ENCODE data around the gene HERPUD2. TPM values are rescaled to one million over a fixed set of nuclear protein-coding genes. Genes with fewer than 3 reads are reported as not detected.
A peak's percentile ranks its signal among the peaks of the same experiment; 100 is the strongest.

The HERPUD2 gene
- total and polyA plus RNA-seq, 7 experiments from 2014 or later: 38.1 to 92.6 (median 68.7) TPM

- Histone ChIP-seq H3K27ac (ENCODE audit: low read depth, low read length) (no peak overlapping the region), H3K27me3 (ENCODE audit: control insufficient read depth in 2 of 2, insufficient read depth in 2 of 2, low read length in 2 of 2) (no peaks in the 10 kb centered on the region), H3K36me3 (ENCODE audit: control insufficient read depth in 2 of 3, insufficient read depth in 3 of 3, low read length in 3 of 3) (peaks cover 0 to 5% (median 0%) of the 10 kb centered on the region in 3 experiments), H3K9me3 (ENCODE audit: control insufficient read depth in 2 of 3, low read length in 3 of 3) (no peaks in the 10 kb centered on the region), H3K4me3 (ENCODE audit: low read length) (no peak overlapping the region), H3K4me1 (ENCODE audit: control insufficient read depth in 2 of 2, insufficient read depth in 2 of 2, low read length in 2 of 2) (peaks cover 0 to 4% of the 10 kb centered on the region in 2 donors)
- DNase-seq: peak; percentile 6 to 47 (median 33)
- ChIA-PET CTCF (interaction anchor here (0.7 to 1.6 kb wide), 6 partner anchors 12 to 282 kb away, joined by 3 to 7 read pairs (median 4); no protein-coding TSS in a partner anchor), POLR2A (interaction anchor here (1.1 kb wide), 1 partner anchor 282 kb away, joined by 4 read pairs; no protein-coding TSS in a partner anchor)
- no peaks in the 10 kb centered on the region for H3K27me3 Mint-ChIP-seq
- intact Hi-C loops (cut with micrococcal nuclease): loop anchor here (1.0 to 10.0 kb wide), 4 partner anchors 199 to 1300 kb away; no protein-coding TSS in a partner anchor
- ATAC-seq: peak; percentile 88
- H3K4me1 Mint-ChIP-seq: peaks cover 2 to 8% (median 5%) of the 10 kb centered on the region in 7 donors
- H3K27ac Mint-ChIP-seq: peak overlapping the region in 1 of 9 donors; percentile 26
- H3K36me3 Mint-ChIP-seq: peaks cover 0 to 11% (median 4%) of the 10 kb centered on the region in 5 donors
- H3K4me3 Mint-ChIP-seq: peak overlapping the region in 5 of 10 donors; percentile 7 to 35 (median 17)
- H3K9me3 Mint-ChIP-seq: no peaks in the 10 kb centered on the region
Measured at GRCh38 chr7:35624299-35625186, 70.4 kb downstream of the HERPUD2 start.

- Histone ChIP-seq H3K4me3 (ENCODE audit: low read length) (no peak overlapping the region), H3K27ac (ENCODE audit: low read depth, low read length) (no peak overlapping the region), H3K27me3 (ENCODE audit: control insufficient read depth in 2 of 2, insufficient read depth in 2 of 2, low read length in 2 of 2) (no peaks in the 10 kb centered on the region), H3K36me3 (ENCODE audit: control insufficient read depth in 2 of 3, insufficient read depth in 3 of 3, low read length in 3 of 3) (no peaks in the 10 kb centered on the region), H3K9me3 (ENCODE audit: control insufficient read depth in 2 of 3, low read length in 3 of 3) (no peaks in the 10 kb centered on the region), H3K4me1 (ENCODE audit: control insufficient read depth in 2 of 2, insufficient read depth in 2 of 2, low read length in 2 of 2) (peaks cover 0 to 4% of the 10 kb centered on the region in 2 donors)
- Mint-ChIP-seq H3K4me3 (no peak overlapping the region), H3K27ac (no peak overlapping the region), H3K4me1 (peaks cover 2 to 8% (median 5%) of the 10 kb centered on the region in 7 donors), H3K27me3 (peaks cover 0 to 4% (median 0%) of the 10 kb centered on the region in 5 donors), H3K9me3 (no peaks in the 10 kb centered on the region), H3K36me3 (peaks cover 0 to 17% (median 4%) of the 10 kb centered on the region in 5 donors)
- no peak for DNase-seq
- CTCF ChIA-PET: interaction anchor here (0.5 to 1.6 kb wide), 4 partner anchors 106 to 553 kb away, joined by 3 to 7 read pairs (median 4); no protein-coding TSS in a partner anchor
- no peak for ATAC-seq
- POLR2A ChIA-PET: interaction anchor here (0.6 to 1.1 kb wide), 2 partner anchors 27 to 284 kb away, joined by 3 to 4 read pairs; no protein-coding TSS in a partner anchor
- intact Hi-C loops (cut with micrococcal nuclease): loop anchor here in 1 of 2 donors (10.0 kb wide), 2 partner anchors 799 to 1299 kb away; no protein-coding TSS in a partner anchor
Measured at GRCh38 chr7:35623381-35623780, 71.6 kb downstream of the HERPUD2 start.

GRCh38 chr7:35619863-35620262 is 75.1 kb downstream of the HERPUD2 start:
- Mint-ChIP-seq H3K9me3 (no peaks in the 10 kb centered on the region), H3K36me3 (peaks cover 0 to 22% (median 4%) of the 10 kb centered on the region in 5 donors), H3K4me3 (no peak overlapping the region), H3K4me1 (peaks cover 2 to 8% (median 5%) of the 10 kb centered on the region in 7 donors), H3K27ac (no peak overlapping the region), H3K27me3 (peaks cover 0 to 4% (median 0%) of the 10 kb centered on the region in 5 donors)
- no peak overlapping the region for H3K4me3 ChIP-seq (ENCODE audit: low read length)
- H3K9me3 ChIP-seq (ENCODE audit: control insufficient read depth in 2 of 3, low read length in 3 of 3): no peaks in the 10 kb centered on the region
- H3K27ac ChIP-seq (ENCODE audit: low read depth, low read length): no peak overlapping the region
- ChIA-PET POLR2A (interaction anchor here (0.6 kb wide), 1 partner anchor 1808 kb away, joined by 6 read pairs; no protein-coding TSS in a partner anchor), CTCF (no interaction called here)
- ATAC-seq: no peak
- no peak for DNase-seq
- no peaks in the 10 kb centered on the region for H3K27me3 ChIP-seq (ENCODE audit: control insufficient read depth in 2 of 2, insufficient read depth in 2 of 2, low read length in 2 of 2)
- intact Hi-C loops (cut with micrococcal nuclease): loop anchor here in 1 of 2 donors (10.0 kb wide), 2 partner anchors 795 to 1295 kb away; no protein-coding TSS in a partner anchor
- no peaks in the 10 kb centered on the region for H3K36me3 ChIP-seq (ENCODE audit: control insufficient read depth in 2 of 3, insufficient read depth in 3 of 3, low read length in 3 of 3)
- H3K4me1 ChIP-seq (ENCODE audit: control insufficient read depth in 2 of 2, insufficient read depth in 2 of 2, low read length in 2 of 2): peaks cover 0 to 4% of the 10 kb centered on the region in 2 donors

- H3K27ac ChIP-seq (ENCODE audit: low read depth, low read length): no peak overlapping the region
- H3K36me3 Mint-ChIP-seq: peaks cover 0 to 33% (median 8%) of the 10 kb centered on the region in 5 donors
- H3K4me3 Mint-ChIP-seq: no peak overlapping the region
- intact Hi-C loops (cut with micrococcal nuclease): no loop called here
- DNase-seq (no peak), ATAC-seq (no peak)
- H3K27me3 Mint-ChIP-seq: peaks cover 0 to 4% (median 0%) of the 10 kb centered on the region in 5 donors
- no peaks in the 10 kb centered on the region for H3K9me3 ChIP-seq (ENCODE audit: control insufficient read depth in 2 of 3, low read length in 3 of 3)
- no peaks in the 10 kb centered on the region for H3K36me3 ChIP-seq (ENCODE audit: control insufficient read depth in 2 of 3, insufficient read depth in 3 of 3, low read length in 3 of 3)
- POLR2A ChIA-PET: no interaction called here
- peaks cover 0 to 1% (median 0%) of the 10 kb centered on the region in 7 donors for H3K4me1 Mint-ChIP-seq
- no peak overlapping the region for H3K27ac Mint-ChIP-seq
- CTCF ChIA-PET: no interaction called here
- no peaks in the 10 kb centered on the region for H3K4me1 ChIP-seq (ENCODE audit: control insufficient read depth in 2 of 2, insufficient read depth in 2 of 2, low read length in 2 of 2)
- no peaks in the 10 kb centered on the region for H3K27me3 ChIP-seq (ENCODE audit: control insufficient read depth in 2 of 2, insufficient read depth in 2 of 2, low read length in 2 of 2)
- H3K9me3 Mint-ChIP-seq: no peaks in the 10 kb centered on the region
- no peak overlapping the region for H3K4me3 ChIP-seq (ENCODE audit: low read length)
Measured at GRCh38 chr7:35617041-35617440, 77.9 kb downstream of the HERPUD2 start.

- ChIA-PET POLR2A (no interaction called here), CTCF (interaction anchor here (0.6 kb wide), 1 partner anchor 11 kb away, joined by 3 read pairs; no protein-coding TSS in a partner anchor)
- intact Hi-C loops (cut with micrococcal nuclease): no loop called here
- H3K9me3 ChIP-seq (ENCODE audit: control insufficient read depth in 2 of 3, low read length in 3 of 3): no peaks in the 10 kb centered on the region
- H3K4me3 ChIP-seq (ENCODE audit: low read length): no peak overlapping the region
- Mint-ChIP-seq H3K9me3 (peaks cover 0 to 7% (median 3%) of the 10 kb centered on the region in 11 donors), H3K27ac (no peak overlapping the region), H3K36me3 (peaks cover 0 to 31% (median 10%) of the 10 kb centered on the region in 5 donors), H3K27me3 (no peaks in the 10 kb centered on the region), H3K4me1 (no peaks in the 10 kb centered on the region), H3K4me3 (no peak overlapping the region)
- DNase-seq: no peak
- no peak overlapping the region for H3K27ac ChIP-seq (ENCODE audit: low read depth, low read length)
- no peaks in the 10 kb centered on the region for H3K4me1 ChIP-seq (ENCODE audit: control insufficient read depth in 2 of 2, insufficient read depth in 2 of 2, low read length in 2 of 2)
- H3K36me3 ChIP-seq (ENCODE audit: control insufficient read depth in 2 of 3, insufficient read depth in 3 of 3, low read length in 3 of 3): no peaks in the 10 kb centered on the region
- ATAC-seq: no peak
- no peaks in the 10 kb centered on the region for H3K27me3 ChIP-seq (ENCODE audit: control insufficient read depth in 2 of 2, insufficient read depth in 2 of 2, low read length in 2 of 2)
Measured at GRCh38 chr7:35613150-35613549, 81.8 kb downstream of the HERPUD2 start.

GRCh38 chr7:35605760-35606159 is 89.2 kb downstream of the HERPUD2 start:
- no peak overlapping the region for H3K4me3 ChIP-seq (ENCODE audit: low read length)
- H3K9me3 ChIP-seq (ENCODE audit: control insufficient read depth in 2 of 3, low read length in 3 of 3): no peaks in the 10 kb centered on the region
- H3K4me1 Mint-ChIP-seq: no peaks in the 10 kb centered on the region
- ChIA-PET CTCF (no interaction called here), POLR2A (no interaction called here)
- peaks cover 0 to 24% (median 7%) of the 10 kb centered on the region in 5 donors for H3K36me3 Mint-ChIP-seq
- no peaks in the 10 kb centered on the region for H3K4me1 ChIP-seq (ENCODE audit: control insufficient read depth in 2 of 2, insufficient read depth in 2 of 2, low read length in 2 of 2)
- ATAC-seq: no peak
- H3K27ac ChIP-seq (ENCODE audit: low read depth, low read length): no peak overlapping the region
- no peak overlapping the region for H3K27ac Mint-ChIP-seq
- intact Hi-C loops (cut with micrococcal nuclease): no loop called here
- DNase-seq: no peak
- H3K9me3 Mint-ChIP-seq: peaks cover 0 to 2% (median 0%) of the 10 kb centered on the region in 11 donors
- no peak overlapping the region for H3K4me3 Mint-ChIP-seq
- peaks cover 0 to 8% (median 0%) of the 10 kb centered on the region in 5 donors for H3K27me3 Mint-ChIP-seq
- no peaks in the 10 kb centered on the region for H3K27me3 ChIP-seq (ENCODE audit: control insufficient read depth in 2 of 2, insufficient read depth in 2 of 2, low read length in 2 of 2)
- H3K36me3 ChIP-seq (ENCODE audit: control insufficient read depth in 2 of 3, insufficient read depth in 3 of 3, low read length in 3 of 3): no peaks in the 10 kb centered on the region

All from naive thymus-derived CD4-positive, alpha-beta T cell (primary cell).